ENCODE results near the gene CPSF4. TPM values are rescaled to one million over a fixed set of nuclear protein-coding genes. Genes with fewer than 3 reads are reported as not detected.
A peak's percentile ranks its signal among the peaks of the same experiment; 100 is the strongest.
"Not testable (repeated sequence)": the region's sequence is repeated elsewhere in the genome, so short reads cannot be mapped to it uniquely, and the experiment has no call there.

CPSF4 gene
- total RNA-seq, 1 donor from 2014 or later = 40.5 TPM

DNA sequence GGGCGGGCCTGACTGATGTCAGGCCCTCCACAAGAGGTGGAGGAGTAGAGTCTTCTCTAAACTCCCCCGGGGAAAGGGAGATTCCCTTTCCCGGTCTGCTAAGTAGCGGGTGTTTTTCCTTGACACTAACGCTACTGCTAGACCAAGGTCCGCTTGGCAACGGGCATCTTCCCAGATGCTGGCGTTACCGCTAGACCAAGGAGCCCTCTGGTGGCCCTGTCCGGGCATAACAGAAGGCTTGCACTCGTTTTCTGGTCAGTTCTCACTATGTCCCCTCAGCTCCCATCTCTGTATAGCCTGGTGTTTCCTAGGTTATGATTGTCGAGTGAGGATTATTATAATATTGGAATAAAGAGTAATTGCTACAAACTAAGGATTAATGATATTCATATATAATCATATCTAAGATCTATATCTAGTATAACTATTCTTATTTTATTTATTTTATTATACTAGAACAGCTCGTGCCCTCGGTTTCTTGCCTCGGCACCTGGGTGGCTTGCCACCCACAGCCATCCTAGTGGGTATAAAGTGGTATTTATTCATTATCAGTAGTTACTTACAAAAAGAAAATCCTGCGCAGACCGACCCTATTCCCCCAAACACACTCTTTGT is 23.1 kb upstream of the CPSF4 start:
- DNase-seq (ENCODE audit: low spot score) = peak; percentile 75
- Mint-ChIP-seq H3K27ac (ENCODE audit: unreplicated experiment) (peak overlapping the region; percentile 58), H3K36me3 (ENCODE audit: low read depth, unreplicated experiment) (peaks cover 61% of the 10 kb centered on the region)

DNA sequence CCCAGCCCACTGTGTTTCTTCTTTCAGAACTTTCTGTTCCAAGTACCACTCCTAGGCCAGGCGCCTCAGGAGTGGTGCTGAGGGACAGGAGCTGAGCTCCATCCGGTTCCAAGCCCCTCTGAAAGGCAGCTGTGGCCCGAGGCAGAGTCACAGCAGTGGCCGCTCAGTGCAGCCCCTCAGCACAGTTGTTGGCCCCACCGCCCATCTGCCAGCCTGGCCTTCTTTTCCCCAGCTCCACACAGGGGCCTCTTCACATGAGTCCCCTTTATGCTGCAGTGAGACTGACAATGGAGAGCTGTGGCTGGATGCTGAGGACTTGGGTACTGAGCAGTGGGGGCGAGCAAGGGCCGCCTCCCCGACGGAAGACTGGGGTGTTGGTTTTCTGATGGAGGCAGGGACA is 20.5 kb upstream of the CPSF4 start:
- Mint-ChIP-seq H3K27ac (ENCODE audit: unreplicated experiment) (no peak overlapping the region), H3K9me3 (ENCODE audit: unreplicated experiment) (no peaks in the 10 kb centered on the region), H3K27me3 (ENCODE audit: unreplicated experiment) (peaks cover 4% of the 10 kb centered on the region), H3K4me1 (ENCODE audit: unreplicated experiment) (no peaks in the 10 kb centered on the region), H3K36me3 (ENCODE audit: low read depth, unreplicated experiment) (peaks cover 53% of the 10 kb centered on the region), H3K4me3 (ENCODE audit: unreplicated experiment) (no peak overlapping the region)
- TF ChIP-seq, protein P1, sequence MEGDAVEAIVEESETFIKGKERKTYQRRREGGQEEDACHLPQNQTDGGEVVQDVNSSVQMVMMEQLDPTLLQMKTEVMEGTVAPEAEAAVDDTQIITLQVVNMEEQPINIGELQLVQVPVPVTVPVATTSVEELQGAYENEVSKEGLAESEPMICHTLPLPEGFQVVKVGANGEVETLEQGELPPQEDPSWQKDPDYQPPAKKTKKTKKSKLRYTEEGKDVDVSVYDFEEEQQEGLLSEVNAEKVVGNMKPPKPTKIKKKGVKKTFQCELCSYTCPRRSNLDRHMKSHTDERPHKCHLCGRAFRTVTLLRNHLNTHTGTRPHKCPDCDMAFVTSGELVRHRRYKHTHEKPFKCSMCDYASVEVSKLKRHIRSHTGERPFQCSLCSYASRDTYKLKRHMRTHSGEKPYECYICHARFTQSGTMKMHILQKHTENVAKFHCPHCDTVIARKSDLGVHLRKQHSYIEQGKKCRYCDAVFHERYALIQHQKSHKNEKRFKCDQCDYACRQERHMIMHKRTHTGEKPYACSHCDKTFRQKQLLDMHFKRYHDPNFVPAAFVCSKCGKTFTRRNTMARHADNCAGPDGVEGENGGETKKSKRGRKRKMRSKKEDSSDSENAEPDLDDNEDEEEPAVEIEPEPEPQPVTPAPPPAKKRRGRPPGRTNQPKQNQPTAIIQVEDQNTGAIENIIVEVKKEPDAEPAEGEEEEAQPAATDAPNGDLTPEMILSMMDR (IDR thresholded peaks at IDR 0.05; ENCODE audit: unreplicated experiment) = no peak
- no peak for DNase-seq (ENCODE audit: low spot score)

More for the DNA sequence above, 23.1 kb upstream of the CPSF4 start:
- peak overlapping the region; percentile 29 for H3K4me3 Mint-ChIP-seq (ENCODE audit: unreplicated experiment)
- TF ChIP-seq, protein P1 (IDR thresholded peaks at IDR 0.05; ENCODE audit: unreplicated experiment) = peak; percentile 54
- not testable (repeated sequence) for H3K4me1 Mint-ChIP-seq (ENCODE audit: unreplicated experiment); H3K27me3 Mint-ChIP-seq (ENCODE audit: unreplicated experiment); H3K9me3 Mint-ChIP-seq (ENCODE audit: unreplicated experiment)

DNA sequence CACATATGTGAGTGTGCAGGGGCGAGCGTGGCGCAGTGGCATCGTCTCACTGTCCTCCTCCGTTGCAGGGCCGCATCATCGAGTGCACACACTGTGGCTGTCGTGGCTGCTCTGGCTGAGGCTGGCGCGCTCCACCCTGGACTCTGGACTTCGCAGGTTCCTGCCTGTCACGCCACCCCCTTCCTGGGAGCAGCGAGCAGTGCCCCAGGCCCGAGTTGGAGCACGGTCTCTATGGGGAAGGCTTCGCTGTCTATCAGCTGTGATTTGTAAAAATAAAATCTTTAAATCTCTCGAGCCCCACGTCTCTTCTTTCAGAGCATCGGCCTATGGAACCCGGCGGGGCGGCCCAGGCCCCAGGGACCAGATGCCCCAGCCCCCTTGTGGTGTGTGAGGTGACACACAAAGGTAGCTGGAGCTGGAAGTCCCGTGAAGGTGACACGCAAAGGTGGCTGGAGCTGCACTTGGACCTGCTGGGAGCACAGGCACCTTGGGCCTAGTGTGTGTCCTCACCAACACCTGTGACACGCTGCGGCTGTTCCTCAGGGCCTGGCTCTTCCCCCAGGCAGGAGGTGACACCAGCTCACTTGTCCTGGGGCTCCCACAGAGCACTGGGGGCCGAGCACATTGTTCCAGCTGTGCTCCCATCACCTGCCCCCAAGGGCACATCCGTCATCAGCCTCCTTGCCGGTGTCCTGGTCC is 19.3 kb upstream of the CPSF4 start:
- H3K27ac Mint-ChIP-seq (ENCODE audit: unreplicated experiment) = no peak overlapping the region
- H3K4me1 Mint-ChIP-seq (ENCODE audit: unreplicated experiment) = no peaks in the 10 kb centered on the region
- TF ChIP-seq, protein P1 (IDR thresholded peaks at IDR 0.05; ENCODE audit: unreplicated experiment) = no peak
- peaks cover 56% of the 10 kb centered on the region for H3K36me3 Mint-ChIP-seq (ENCODE audit: low read depth, unreplicated experiment)
- H3K4me3 Mint-ChIP-seq (ENCODE audit: unreplicated experiment) = no peak overlapping the region
- no peak for DNase-seq (ENCODE audit: low spot score)
- H3K27me3 Mint-ChIP-seq (ENCODE audit: unreplicated experiment) = peaks cover 6% of the 10 kb centered on the region
- H3K9me3 Mint-ChIP-seq (ENCODE audit: unreplicated experiment) = no peaks in the 10 kb centered on the region

DNA sequence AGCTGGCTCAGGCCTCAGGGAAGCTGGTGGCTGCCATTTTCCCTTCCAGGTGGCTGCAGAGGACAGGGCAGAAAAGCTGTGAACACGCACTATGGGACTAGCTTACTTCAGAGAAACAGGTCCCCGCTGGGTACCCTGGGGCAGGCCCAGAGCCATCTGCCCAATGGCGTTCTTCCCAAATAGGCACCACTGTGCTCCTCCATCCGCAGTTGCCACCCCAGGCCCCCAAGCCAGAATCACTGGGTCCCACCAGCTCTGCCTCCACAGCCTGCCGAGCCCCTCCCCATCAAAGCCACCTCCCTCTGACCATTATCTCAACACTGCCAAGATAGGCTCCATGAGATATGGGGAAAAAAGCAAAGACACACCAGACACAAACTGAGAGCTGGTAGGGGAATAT is 18.5 kb upstream of the CPSF4 start:
- no peak for DNase-seq (ENCODE audit: low spot score)
- H3K27ac Mint-ChIP-seq (ENCODE audit: unreplicated experiment) = peak overlapping the region; percentile 77
- TF ChIP-seq, protein P1 (IDR thresholded peaks at IDR 0.05; ENCODE audit: unreplicated experiment) = no peak
- no peak overlapping the region for H3K4me3 Mint-ChIP-seq (ENCODE audit: unreplicated experiment)
- peaks cover 53% of the 10 kb centered on the region for H3K36me3 Mint-ChIP-seq (ENCODE audit: low read depth, unreplicated experiment)
- no peaks in the 10 kb centered on the region for H3K9me3 Mint-ChIP-seq (ENCODE audit: unreplicated experiment)
- peaks cover 6% of the 10 kb centered on the region for H3K27me3 Mint-ChIP-seq (ENCODE audit: unreplicated experiment)
- no peaks in the 10 kb centered on the region for H3K4me1 Mint-ChIP-seq (ENCODE audit: unreplicated experiment)

DNA sequence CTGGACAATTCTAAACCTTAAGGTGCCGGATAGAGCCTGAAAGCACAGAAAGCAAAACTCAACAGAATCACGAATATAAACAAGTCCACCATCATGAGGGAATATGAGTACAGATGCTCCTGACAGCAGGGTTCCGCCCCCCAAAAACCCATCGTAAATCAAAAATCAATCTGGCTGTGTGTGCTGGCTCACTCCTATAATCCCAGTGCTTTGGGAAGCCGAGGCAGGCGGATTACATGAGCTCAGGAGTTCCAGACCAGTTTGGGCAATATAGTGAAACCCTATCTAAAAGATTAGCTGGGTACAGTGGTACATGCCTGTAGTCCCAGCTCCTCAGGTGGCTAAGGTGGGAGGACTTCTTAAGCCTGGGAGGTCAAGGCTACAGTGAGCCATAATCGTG is 17.8 kb upstream of the CPSF4 start:
- Mint-ChIP-seq H3K36me3 (ENCODE audit: low read depth, unreplicated experiment) (peaks cover 48% of the 10 kb centered on the region), H3K9me3 (ENCODE audit: unreplicated experiment) (no peaks in the 10 kb centered on the region), H3K4me3 (ENCODE audit: unreplicated experiment) (no peak overlapping the region), H3K27me3 (ENCODE audit: unreplicated experiment) (peaks cover 6% of the 10 kb centered on the region), H3K4me1 (ENCODE audit: unreplicated experiment) (no peaks in the 10 kb centered on the region), H3K27ac (ENCODE audit: unreplicated experiment) (no peak overlapping the region)
- DNase-seq (ENCODE audit: low spot score) = no peak
- TF ChIP-seq, protein P1 (IDR thresholded peaks at IDR 0.05; ENCODE audit: unreplicated experiment) = no peak
